DOHH2 (cell line): ENCODE results near the gene PXK.

ENCODE experiments used
- H3F3A ChIP-seq: fragments of 200-600 bp; sonication (generic), shearing (Covaris generic); 2 replicates; pipeline ENCODE4 v1.6.0; 2016; ENCODE audit warnings: antibody characterized with exemption, mild to moderate bottlenecking; ENCODE audit not compliant: control insufficient read depth, insufficient read depth
- H3K27ac ChIP-seq: fragments of 200-600 bp; sonication (generic); 2 replicates; pipeline ENCODE4 v1.5.1; 2014; ENCODE audit warnings: low read depth, mild to moderate bottlenecking, low read length, moderate library complexity
- H3K27me3 ChIP-seq: fragments of 200-600 bp; sonication (generic); 2 replicates; pipeline ENCODE4 v1.6.1; 2014; ENCODE audit warnings: mild to moderate bottlenecking, low read length, mixed read lengths; ENCODE audit not compliant: control insufficient read depth
- H3K36me3 ChIP-seq: fragments of 200-600 bp; sonication (generic); 2 replicates; pipeline ENCODE4 v1.6.1; 2014; ENCODE audit warnings: mild to moderate bottlenecking, low read length, moderate library complexity, mixed read lengths; ENCODE audit not compliant: control insufficient read depth
- H3K4me1 ChIP-seq: fragments of 200-600 bp; sonication (generic); 2 replicates; pipeline ENCODE4 v1.6.1; 2014; ENCODE audit warnings: mild to moderate bottlenecking, low read length, mixed read lengths; ENCODE audit not compliant: control insufficient read depth
- H3K4me2 ChIP-seq: fragments of 200-600 bp; sonication (generic); 2 replicates; pipeline ENCODE4 v1.6.0; 2014; ENCODE audit warnings: mild to moderate bottlenecking, low read length, moderate library complexity
- H3K4me3 ChIP-seq: fragments of 200-600 bp; sonication (generic); 2 replicates; pipeline ENCODE4 v1.5.1; 2014; ENCODE audit warnings: mild to moderate bottlenecking, low read length, mixed read lengths
- H3K79me2 ChIP-seq: fragments of 200-600 bp; sonication (generic); 2 replicates; pipeline ENCODE4 v1.6.1; 2014; ENCODE audit warnings: mild to moderate bottlenecking, low read length, mixed read lengths; ENCODE audit not compliant: control insufficient read depth
- H3K9me2 ChIP-seq: fragments of 200-600 bp; sonication (generic); replicated peaks from 2 replicates; pipeline ENCODE4 v1.6.1; 2014; ENCODE audit warnings: mild to moderate bottlenecking, low read length, mixed read lengths; ENCODE audit not compliant: control insufficient read depth
- H3K9me3 ChIP-seq: fragments of 200-600 bp; sonication (generic); 2 replicates; pipeline ENCODE4 v1.6.1; 2014; ENCODE audit warnings: antibody characterized with exemption, low read length, mixed read lengths; ENCODE audit not compliant: control insufficient read depth, insufficient read depth
- H4K20me1 ChIP-seq: fragments of 200-600 bp; sonication (generic); 2 replicates; pipeline ENCODE4 v1.6.0; 2014; ENCODE audit warnings: low read depth, mild to moderate bottlenecking, antibody characterized with exemption, low read length, moderate library complexity; ENCODE audit not compliant: control insufficient read depth, insufficient read depth
- CTCF ChIP-seq: fragments of 200-600 bp; sonication (generic); IDR thresholded peaks from one replicate; pipeline ENCODE4 v1.5.1; 2014; ENCODE audit warnings: antibody characterized with exemption, mild to moderate bottlenecking, low read depth, low read length; ENCODE audit not compliant: poor library complexity, severe bottlenecking
- EZH2phosphoT487 ChIP-seq: fragments of 200-600 bp; sonication (generic); IDR thresholded peaks from 2 replicates; pipeline ENCODE4 v1.6.1; 2017; ENCODE audit warnings: borderline replicate concordance, mild to moderate bottlenecking, antibody characterized with exemption, low read length, moderate library complexity, mixed read lengths

PXK gene

GRCh38 chr3:58334506-58334884, 1.8 kb downstream of the PXK start:
- no peaks in the 10 kb centered on the region for H3K9me2 ChIP-seq
- H3K79me2 ChIP-seq = peaks cover 77% of the 10 kb centered on the region
- no peaks in the 10 kb centered on the region for H3K9me3 ChIP-seq
- peaks cover 64% of the 10 kb centered on the region for H3K4me1 ChIP-seq
- peak overlapping the region; percentile 99 for H3K27ac ChIP-seq
- H3K36me3 ChIP-seq = peaks cover 56% of the 10 kb centered on the region
- no peaks in the 10 kb centered on the region for H4K20me1 ChIP-seq
- peak overlapping the region; percentile 74 for H3K4me2 ChIP-seq
- peak overlapping the region; percentile 92 for H3K4me3 ChIP-seq
- peaks cover 58% of the 10 kb centered on the region for H3F3A ChIP-seq
- no peaks in the 10 kb centered on the region for H3K27me3 ChIP-seq
- TF ChIP-seq EZH2phosphoT487 = no peak
- TF ChIP-seq CTCF = no peak

GRCh38 chr3:58335652-58335947, 2.9 kb downstream of the PXK start:
- Histone ChIP-seq H3K36me3 (peaks cover 67% of the 10 kb centered on the region), H3K9me2 (no peaks in the 10 kb centered on the region), H3K27me3 (no peaks in the 10 kb centered on the region), H4K20me1 (no peaks in the 10 kb centered on the region), H3K4me1 (peaks cover 71% of the 10 kb centered on the region), H3K4me3 (peak overlapping the region; percentile 92), H3K79me2 (peaks cover 88% of the 10 kb centered on the region), H3F3A (peaks cover 50% of the 10 kb centered on the region), H3K27ac (peak overlapping the region; percentile 99), H3K9me3 (no peaks in the 10 kb centered on the region), H3K4me2 (peak overlapping the region; percentile 74)
- no peak for TF ChIP-seq EZH2phosphoT487
- no peak for TF ChIP-seq CTCF

GRCh38 chr3:58336135-58336882, 3.6 kb downstream of the PXK start:
- Histone ChIP-seq H3K9me3 (no peaks in the 10 kb centered on the region), H3K4me3 (peak overlapping the region; percentile 68), H3F3A (peaks cover 45% of the 10 kb centered on the region), H3K36me3 (peaks cover 74% of the 10 kb centered on the region), H3K27ac (peak overlapping the region; percentile 99), H3K9me2 (no peaks in the 10 kb centered on the region), H4K20me1 (no peaks in the 10 kb centered on the region), H3K4me1 (peaks cover 71% of the 10 kb centered on the region), H3K27me3 (no peaks in the 10 kb centered on the region), H3K4me2 (peak overlapping the region; percentile 98), H3K79me2 (peaks cover 95% of the 10 kb centered on the region)
- TF ChIP-seq CTCF (no peak), EZH2phosphoT487 (no peak)
